ENCODE data around the gene ANKRD10.

DNA sequence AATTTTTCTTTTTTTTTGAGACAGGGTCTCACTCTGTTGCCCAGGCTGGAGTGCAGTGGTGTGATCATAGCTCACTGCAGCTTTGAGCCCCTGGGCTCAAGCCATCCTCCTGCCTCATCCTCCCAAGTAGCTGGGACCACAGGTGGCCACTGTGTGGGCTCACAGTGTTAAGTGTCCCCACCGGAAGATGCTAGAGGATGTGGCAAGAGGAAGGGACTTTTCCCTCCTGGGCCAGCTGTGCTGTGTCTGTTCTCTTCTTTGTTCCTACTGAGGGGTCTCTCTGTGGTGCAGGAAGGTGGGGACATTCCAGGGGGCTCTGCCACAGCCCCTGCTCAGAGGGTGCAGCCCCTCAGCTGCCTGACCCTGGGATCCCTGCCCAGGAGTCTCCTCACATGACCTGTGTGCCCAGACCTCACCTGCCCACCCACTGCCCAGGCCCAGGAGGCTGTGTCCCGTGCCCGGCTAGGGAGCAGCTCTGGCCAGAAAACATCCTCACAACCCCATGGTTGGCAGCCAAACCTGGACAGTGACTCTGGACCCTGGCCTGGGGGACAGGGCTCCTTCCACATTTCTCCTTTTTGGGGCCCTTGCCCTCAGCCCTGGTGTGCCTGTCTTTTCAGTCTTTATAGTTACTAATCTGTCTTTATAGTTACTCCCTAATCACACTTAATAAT is 14.4 kb upstream of the ANKRD10 start:
- TF ChIP-seq YY1 (IDR thresholded peaks at IDR 0.05; ENCODE audit: insufficient read depth, insufficient read length): no peak
- TF ChIP-seq ZNF274 (IDR thresholded peaks at IDR 0.05; ENCODE audit: low read depth, low read length): no peak

Measured in NT2/D1 (cell line).